Activated naive CD8-positive, alpha-beta T cell treated with anti-CD3 and anti-CD28 coated beads, Interleukin-2, amount 50 U/mL, for 16 hours (primary cell): ENCODE measurements around the gene CCR5.
"Not testable (repeated sequence)": the region's sequence is repeated elsewhere in the genome, so short reads cannot be mapped to it uniquely, and the experiment has no call there.

Source experiments
- DNase-seq: peaks from one replicate; pipeline ENCODE4 v3.0.0-alpha.2; 2020; ENCODE audit warnings: low read depth, low spot score

CCR5 gene

DNA sequence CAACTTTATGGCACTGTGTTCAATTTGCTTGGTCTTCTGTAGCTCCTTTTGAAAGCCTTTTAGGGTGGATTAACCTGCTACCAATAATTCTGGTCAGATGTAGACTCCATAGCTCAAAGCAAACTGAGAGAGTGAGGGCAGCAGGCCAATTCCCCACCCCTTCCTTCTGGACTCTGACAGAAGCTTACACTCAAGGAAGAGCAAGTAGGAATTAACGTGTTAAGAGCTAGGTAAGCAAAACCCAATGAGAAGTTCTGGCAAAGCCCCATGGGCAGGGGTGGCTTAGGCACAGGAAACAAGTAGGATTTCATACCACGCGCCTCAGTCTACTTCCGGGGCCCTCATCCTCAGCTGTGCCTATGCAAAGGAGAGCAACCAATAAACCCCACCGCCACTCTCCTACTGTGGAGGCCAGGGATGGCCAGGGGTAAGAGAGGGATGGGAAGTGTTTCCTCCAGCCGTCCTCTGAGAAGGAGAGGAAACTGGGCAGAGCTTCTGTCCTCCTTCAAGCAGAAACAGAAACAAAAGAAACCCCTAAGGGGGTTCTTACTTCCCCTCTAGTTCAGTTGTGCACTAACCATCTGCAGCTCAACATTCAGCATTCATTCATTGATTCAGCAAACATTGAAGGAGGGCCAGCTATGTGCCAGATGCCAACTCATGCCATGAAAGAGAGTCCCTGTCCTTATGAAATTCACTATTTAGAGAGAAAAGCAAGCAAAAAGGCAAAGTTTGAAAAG is 12.6 kb downstream of the CCR5 start:
- DNase-seq = no peak

- DNase-seq = no peak
Measured at GRCh38 chr3:46383951-46384330, 13.2 kb downstream of the CCR5 start.

- DNase-seq = no peak
Measured at GRCh38 chr3:46386205-46386604, 15.5 kb downstream of the CCR5 start.

DNA sequence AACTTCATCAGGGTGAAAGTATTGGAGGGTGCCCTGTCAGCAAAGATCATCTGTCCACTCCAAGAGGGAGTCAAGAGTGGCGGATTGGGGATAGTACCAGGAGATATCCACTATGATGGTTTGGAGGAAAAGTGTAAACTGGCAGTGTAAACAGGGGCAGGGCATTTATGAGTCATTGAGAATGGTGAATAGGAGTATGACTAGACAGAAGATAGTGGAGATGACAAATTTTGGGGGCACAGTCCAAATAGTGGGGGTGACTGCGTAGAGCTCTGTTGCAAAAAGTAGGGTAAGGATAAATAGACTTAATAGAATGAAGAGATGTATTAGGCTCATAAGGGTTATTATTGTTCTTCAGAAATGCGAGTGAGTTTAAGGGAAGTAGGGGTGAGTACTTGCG is 18.1 kb downstream of the CCR5 start:
- DNase-seq = not testable (repeated sequence)

- no peak for DNase-seq
Measured at GRCh38 chr3:46389306-46389705, 18.6 kb downstream of the CCR5 start.

GRCh38 chr3:46391526-46391925 is 20.8 kb downstream of the CCR5 start:
- not testable (repeated sequence) for DNase-seq

DNA sequence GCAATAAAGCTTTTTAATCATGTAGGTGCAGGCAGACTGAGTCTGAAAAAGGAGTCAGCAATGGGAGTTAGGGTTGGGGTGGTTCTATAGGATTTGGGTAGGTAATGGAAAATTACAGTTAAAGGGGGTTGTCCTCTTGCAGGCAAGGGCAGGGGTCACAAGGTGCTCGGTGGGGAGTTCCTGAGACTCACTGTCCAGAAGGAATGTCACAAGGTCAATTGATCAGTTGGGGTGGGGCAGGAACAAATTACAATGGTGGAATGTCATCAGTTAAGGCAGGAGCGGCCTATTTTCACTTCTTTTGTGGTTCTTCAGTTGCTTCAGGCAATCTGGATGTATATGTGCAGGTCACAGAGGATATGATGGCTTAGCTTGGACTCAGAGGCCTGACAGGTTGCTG is 22.3 kb downstream of the CCR5 start:
- no peak for DNase-seq

GRCh38 chr3:46393554-46394434 is 23.0 kb downstream of the CCR5 start:
- no peak for DNase-seq

DNA sequence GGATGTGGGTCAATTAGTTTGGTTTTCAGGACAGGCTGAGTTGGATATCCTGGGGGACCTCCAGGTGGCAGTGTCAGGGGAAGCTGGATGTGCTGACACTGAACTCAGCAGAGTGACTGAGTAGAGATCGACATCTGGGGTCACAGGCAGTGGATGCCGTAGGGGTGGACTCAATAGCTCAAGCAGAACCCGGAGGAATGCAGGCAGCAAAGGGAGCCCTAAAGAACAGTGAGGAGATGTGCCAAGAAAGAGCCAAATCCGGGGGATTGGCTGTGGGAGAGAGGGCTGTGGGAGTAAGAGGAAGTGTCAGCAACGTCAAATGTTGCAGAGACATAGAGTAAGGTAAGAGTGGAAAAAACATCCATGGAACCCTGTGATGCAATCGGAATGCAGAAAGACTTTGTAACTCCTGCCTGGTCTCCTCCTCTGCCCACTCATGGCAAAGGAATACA is 24.5 kb downstream of the CCR5 start:
- no peak for DNase-seq

DNA sequence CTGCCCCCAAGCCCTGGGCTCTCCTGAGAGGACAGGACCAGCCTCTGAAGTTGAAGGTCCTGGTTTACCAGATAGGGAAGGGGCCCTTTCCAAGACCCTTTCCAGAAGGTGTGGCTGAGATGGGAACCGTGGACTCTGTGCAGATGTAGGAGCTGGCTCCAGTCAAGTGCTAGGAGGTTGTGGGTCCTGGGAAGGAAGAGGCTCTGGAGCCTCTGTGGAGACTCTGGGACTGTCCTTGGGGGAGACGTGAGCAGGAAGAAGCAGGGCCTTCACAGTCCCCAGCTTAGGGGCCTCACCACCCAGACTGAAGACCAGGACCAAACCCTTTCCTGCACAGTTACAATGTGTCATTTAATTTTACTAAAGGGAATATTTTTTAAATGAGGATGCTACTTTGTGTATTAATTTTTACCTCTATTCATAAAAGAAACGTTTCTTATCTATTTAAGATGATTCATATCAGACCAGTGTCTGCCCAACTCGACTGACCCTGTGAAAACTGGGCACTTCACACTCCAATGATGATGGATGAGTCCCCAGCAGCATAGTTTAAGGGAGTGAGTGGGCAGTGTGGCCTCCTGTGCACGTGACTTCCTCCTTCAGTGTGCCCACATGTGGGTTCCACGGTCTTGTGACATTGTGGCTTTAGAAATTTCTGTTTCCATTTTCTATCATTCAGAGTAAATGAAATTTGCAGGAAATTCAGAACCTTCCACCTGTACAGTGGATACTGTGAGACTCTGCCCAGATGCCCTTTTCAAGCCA is 25.2 kb downstream of the CCR5 start:
- no peak for DNase-seq

- no peak for DNase-seq
Measured at GRCh38 chr3:46397111-46397510, 26.4 kb downstream of the CCR5 start.

- DNase-seq = no peak
Measured at GRCh38 chr3:46398186-46398955, 27.6 kb downstream of the CCR5 start.

DNA sequence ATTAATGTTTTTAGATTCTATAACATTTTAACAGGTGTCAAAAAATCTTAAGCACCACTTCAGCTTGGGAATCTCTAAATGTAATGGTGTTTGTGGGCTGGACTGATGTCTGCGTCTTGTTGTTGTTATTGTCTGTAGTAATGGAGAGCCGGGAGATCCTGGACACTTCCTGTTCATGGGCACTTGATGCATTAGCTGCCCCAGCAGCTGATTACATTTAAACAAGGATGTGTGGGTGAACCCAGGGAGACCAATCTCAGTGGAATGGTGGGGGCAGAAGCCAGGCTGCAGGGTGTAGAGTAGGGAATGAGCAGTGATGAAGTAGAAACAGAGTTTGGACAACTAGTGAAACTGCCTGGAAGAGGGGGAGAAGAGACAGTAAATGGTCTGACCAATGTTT is 28.4 kb downstream of the CCR5 start:
- no peak for DNase-seq

DNA sequence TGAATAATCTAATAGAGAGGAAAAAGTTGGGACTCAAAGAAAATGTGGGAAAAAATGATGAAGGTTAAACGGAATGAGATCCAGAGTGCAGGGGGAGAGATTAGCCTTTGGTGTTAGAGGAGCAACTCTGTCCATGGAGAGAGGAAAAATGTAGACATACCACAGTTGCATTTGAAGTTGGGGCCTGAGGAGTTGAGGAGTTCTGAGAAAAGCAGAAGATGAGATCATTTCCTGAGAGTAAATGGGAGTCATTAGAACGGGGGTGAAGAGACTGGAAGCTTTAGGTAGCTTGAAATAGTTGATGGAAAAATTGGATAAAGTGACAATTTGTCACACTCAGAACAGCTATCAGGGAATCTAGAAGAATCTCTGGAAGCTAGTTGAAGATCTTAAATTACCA is 28.8 kb downstream of the CCR5 start:
- DNase-seq = no peak

GRCh38 chr3:46400000-46400734 is 29.4 kb downstream of the CCR5 start:
- no peak for DNase-seq

GRCh38 chr3:46400846-46401245 is 30.1 kb downstream of the CCR5 start:
- DNase-seq = no peak

DNA sequence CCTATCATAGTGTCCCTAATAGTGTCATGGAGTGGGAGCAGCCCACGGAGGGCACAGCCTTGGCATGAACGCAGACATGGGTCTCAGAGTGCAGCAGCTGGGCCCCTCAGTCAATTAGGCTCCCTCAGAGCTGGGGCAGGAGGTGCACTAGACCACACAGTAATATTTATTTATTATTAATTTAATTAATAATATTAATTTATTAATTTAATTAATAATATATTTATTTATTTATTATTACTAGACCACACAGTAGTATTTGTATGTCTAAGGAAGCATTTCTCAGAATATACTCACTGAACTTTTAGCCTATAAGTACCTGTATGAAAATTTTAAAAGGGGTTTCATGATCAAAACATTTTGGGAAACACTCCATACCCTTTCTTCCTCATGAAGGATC is 30.8 kb downstream of the CCR5 start:
- DNase-seq = no peak

DNA sequence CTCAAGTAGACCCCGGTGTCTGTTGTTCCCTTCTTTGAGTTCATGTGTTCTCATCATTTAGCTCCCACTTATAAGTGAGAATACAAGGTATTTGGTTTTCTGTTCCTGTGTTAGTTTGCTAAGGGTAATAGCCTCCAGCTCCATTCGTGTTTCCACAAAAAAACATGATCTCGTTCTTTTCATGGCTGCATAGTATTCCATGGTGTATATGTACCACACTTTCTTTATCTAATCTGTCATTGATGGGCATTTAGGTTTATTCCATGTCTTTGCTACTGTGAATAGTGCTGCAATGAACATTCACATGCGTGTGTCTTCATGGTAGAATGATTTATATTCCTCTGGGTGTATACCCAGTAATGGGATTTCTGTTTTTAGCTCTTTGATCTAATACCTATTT is 32.2 kb downstream of the CCR5 start:
- DNase-seq = not testable (repeated sequence)

DNA sequence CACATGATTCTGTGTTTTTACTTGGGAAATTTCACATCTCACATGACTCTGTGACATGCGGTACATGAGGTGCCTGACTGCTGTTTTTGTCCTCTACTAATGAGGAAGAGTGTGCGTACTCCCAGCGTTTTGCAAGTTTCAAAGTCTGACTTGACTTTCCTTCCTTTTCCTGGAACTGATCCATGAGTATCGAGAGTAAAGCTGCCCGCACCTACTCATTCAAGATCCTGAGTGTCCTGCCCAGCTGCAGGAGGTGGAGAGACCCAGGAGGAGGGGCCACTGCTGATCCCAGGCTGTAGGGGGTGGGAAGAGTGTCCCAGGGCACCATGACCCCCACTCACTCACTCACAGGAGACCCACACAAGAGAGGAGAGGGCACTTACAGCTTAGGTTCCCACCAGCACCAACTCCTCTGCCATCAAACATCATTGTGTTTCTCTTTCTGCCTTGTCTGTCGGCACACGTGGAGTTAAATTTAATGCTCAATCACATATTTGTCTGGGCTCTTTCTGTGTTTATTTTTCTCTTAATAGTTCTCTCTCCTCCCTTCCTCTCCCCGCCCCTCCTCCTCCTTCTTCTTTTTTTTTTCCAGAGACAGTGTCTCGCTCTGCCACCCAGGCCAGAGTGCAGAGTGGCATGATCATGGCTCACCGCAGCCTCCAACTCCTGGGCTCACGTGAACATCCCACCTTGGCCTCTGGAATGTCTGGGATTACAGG is 34.7 kb downstream of the CCR5 start:
- no peak for DNase-seq

DNA sequence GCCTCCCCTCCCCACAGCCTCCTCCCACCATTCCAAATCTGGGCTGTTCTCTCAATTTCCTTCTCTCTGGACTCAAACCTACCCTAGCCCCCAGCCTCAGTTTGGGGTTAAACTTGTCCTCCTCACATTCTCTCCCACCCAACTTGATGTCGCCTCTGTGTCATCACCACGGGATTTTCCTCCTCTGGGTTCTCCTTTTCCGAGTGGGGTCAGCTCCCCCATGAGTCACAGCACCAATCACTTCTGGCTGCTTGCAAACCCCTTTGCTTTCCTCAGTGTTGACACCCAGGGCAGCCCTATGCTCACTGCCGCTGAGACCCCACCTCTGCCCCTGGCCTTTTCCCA is 35.7 kb downstream of the CCR5 start:
- no peak for DNase-seq
